ENCODE measurements around the gene OXSR1. TPM values are rescaled to one million over a fixed set of nuclear protein-coding genes. Genes with fewer than 3 reads are reported as not detected.

OXSR1 gene
- total RNA-seq, 1 donor from 2014 or later: 80.7 TPM

GRCh38 chr3:38137615-38138348, 27.6 kb upstream of the OXSR1 start:
- peaks cover 18% of the 10 kb centered on the region for H3K4me1 Mint-ChIP-seq (ENCODE audit: low read depth, unreplicated experiment)
- DNase-seq: no peak
- peaks cover 19% of the 10 kb centered on the region for H3K9me3 Mint-ChIP-seq (ENCODE audit: unreplicated experiment)
- H3K27ac Mint-ChIP-seq (ENCODE audit: unreplicated experiment): peak overlapping the region; percentile 97
- peaks cover 18% of the 10 kb centered on the region for H3K27me3 Mint-ChIP-seq (ENCODE audit: unreplicated experiment)
- H3K4me3 Mint-ChIP-seq (ENCODE audit: unreplicated experiment): peak overlapping the region; percentile 93
- no peak for TF ChIP-seq CTCF (IDR thresholded peaks at IDR 0.05; ENCODE audit: partially characterized antibody, unreplicated experiment)
- no peaks in the 10 kb centered on the region for H3K36me3 Mint-ChIP-seq (ENCODE audit: unreplicated experiment)

DNA sequence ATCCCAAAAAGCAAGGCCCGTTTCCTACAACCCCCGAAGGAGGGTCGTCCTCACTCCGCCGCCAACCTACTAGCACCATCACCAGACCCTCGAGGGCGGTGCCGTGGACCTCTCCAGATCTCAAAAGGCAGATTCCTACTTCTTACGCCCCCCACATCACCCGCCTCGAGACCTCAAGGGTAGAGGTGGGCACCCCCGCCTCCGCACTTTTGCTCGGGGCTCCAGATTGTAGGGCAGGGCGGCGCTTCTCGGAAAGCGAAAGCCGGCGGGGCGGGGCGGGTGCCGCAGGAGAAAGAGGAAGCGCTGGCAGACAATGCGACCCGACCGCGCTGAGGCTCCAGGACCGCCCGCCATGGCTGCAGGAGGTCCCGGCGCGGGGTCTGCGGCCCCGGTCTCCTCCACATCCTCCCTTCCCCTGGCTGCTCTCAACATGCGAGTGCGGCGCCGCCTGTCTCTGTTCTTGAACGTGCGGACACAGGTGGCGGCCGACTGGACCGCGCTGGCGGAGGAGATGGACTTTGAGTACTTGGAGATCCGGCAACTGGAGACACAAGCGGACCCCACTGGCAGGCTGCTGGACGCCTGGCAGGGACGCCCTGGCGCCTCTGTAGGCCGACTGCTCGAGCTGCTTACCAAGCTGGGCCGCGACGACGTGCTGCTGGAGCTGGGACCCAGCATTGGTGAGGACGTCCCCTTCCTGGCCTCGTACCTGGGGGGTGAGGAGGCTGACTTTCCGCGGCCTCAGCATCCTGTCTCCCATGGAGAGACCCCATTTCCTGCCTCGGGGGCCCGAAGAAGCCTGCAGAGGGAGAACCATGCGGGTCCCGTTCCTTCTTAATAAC, 26.8 kb upstream of the OXSR1 start, which contains the start of gene MYD88:
TSS of gene MYD88 (plus strand) at position 313 of the 842 bp plus-strand sequence. CDS start at position 353, 40 bp downstream.
- TF ChIP-seq CTCF (IDR thresholded peaks at IDR 0.05; ENCODE audit: partially characterized antibody, unreplicated experiment): no peak
- H3K4me3 Mint-ChIP-seq (ENCODE audit: unreplicated experiment): peak within 1 kb of the TSS; percentile 93
- H3K36me3 Mint-ChIP-seq (ENCODE audit: unreplicated experiment): no peaks in the 10 kb centered on the region

DNA sequence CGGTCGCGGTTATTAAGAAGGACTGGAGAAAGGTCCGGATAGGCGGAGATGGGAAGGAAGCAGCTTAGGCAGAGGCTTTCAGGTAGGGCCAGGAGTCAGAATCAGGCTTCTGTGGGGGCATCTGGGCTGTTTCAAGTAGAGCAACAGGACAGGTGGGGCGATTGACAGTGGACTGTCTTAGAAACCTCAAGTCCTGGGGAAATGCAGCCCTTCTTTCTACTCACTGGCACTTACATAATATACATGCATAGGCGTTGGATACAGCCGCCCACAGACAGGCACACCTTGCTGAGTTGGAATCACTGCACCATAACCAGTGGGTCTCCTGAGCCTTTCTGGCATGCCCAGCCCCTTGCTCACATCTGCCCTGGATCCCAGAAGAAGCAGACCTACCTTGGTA, 26.1 kb upstream of the OXSR1 start:
- peaks cover 15% of the 10 kb centered on the region for H3K4me1 Mint-ChIP-seq (ENCODE audit: low read depth, unreplicated experiment)
- peak overlapping the region; percentile 94 for H3K27ac Mint-ChIP-seq (ENCODE audit: unreplicated experiment)
- no peaks in the 10 kb centered on the region for H3K36me3 Mint-ChIP-seq (ENCODE audit: unreplicated experiment)

More for the DNA sequence above, 26.8 kb upstream of the OXSR1 start, which contains the start of gene MYD88:
- H3K27me3 Mint-ChIP-seq (ENCODE audit: unreplicated experiment): peaks cover 18% of the 10 kb centered on the region
- peaks cover 15% of the 10 kb centered on the region for H3K4me1 Mint-ChIP-seq (ENCODE audit: low read depth, unreplicated experiment)
- peak within 1 kb of the TSS; percentile 97 for H3K27ac Mint-ChIP-seq (ENCODE audit: unreplicated experiment)
- DNase-seq: peak; percentile 80
- H3K9me3 Mint-ChIP-seq (ENCODE audit: unreplicated experiment): peaks cover 19% of the 10 kb centered on the region

GRCh38 chr3:38139652-38140051, 25.7 kb upstream of the OXSR1 start:
- Mint-ChIP-seq H3K36me3 (ENCODE audit: unreplicated experiment) (no peaks in the 10 kb centered on the region), H3K4me1 (ENCODE audit: low read depth, unreplicated experiment) (peaks cover 15% of the 10 kb centered on the region), H3K27ac (ENCODE audit: unreplicated experiment) (peak overlapping the region; percentile 94), H3K4me3 (ENCODE audit: unreplicated experiment) (peak overlapping the region; percentile 93), H3K27me3 (ENCODE audit: unreplicated experiment) (peaks cover 18% of the 10 kb centered on the region), H3K9me3 (ENCODE audit: unreplicated experiment) (peaks cover 19% of the 10 kb centered on the region)
- no peak for DNase-seq
- TF ChIP-seq CTCF (IDR thresholded peaks at IDR 0.05; ENCODE audit: partially characterized antibody, unreplicated experiment): no peak

More for the DNA sequence above, 26.1 kb upstream of the OXSR1 start:
- Mint-ChIP-seq H3K27me3 (ENCODE audit: unreplicated experiment) (peaks cover 18% of the 10 kb centered on the region), H3K9me3 (ENCODE audit: unreplicated experiment) (peaks cover 19% of the 10 kb centered on the region), H3K4me3 (ENCODE audit: unreplicated experiment) (peak overlapping the region; percentile 93)
- DNase-seq: no peak
- TF ChIP-seq CTCF (IDR thresholded peaks at IDR 0.05; ENCODE audit: partially characterized antibody, unreplicated experiment): no peak

Measured in glutamatergic neuron (in vitro differentiated cells).